T-cell (primary cell): ENCODE data around the gene FMO2. TPM values are rescaled to one million over a fixed set of nuclear protein-coding genes. Genes with fewer than 3 reads are reported as not detected.

Experiments used
- ATAC-seq, 4 experiments: fragments of 200-7000 bp in 3 of 4; fragments of 150-1000 bp in 1 of 4; cut with Tn5 transposase; replicated peaks in 1 of 4; 1 replicate in 3 of 4; 2 replicates in 1 of 4; pipeline ENCODE4 v1.10.0; 2021; ENCODE audit warnings: moderate library complexity in 3 of 4, mild to moderate bottlenecking in 2 of 4, moderate number of reproducible peaks in 1 of 4
- CTCF ChIA-PET, 2 donors: fragments of 300-600 bp; sonication (Branson Sonifier 250); formaldehyde crosslinking; loops; one replicate each; lab custom pipeline; 2022; ENCODE audit warnings: antibody characterized with exemption in 2 of 2; lab: Charles Lee
- POLR2A ChIA-PET, 2 donors: fragments of 300-600 bp; sonication (Branson Sonifier 250); formaldehyde crosslinking; loops; one replicate each; lab custom pipeline; 2022; ENCODE audit warnings: antibody characterized with exemption in 2 of 2; lab: Charles Lee
- DNase-seq, 35 experiments: peaks; one replicate each; pipeline versions ENCODE4 v3.0.0 to v3.0.0-alpha.2; 2013 to 2023
- H3K27ac ChIP-seq: one replicate; pipeline ENCODE4 v1.5.1; 2013; ENCODE audit warnings: low read length
- H3K27me3 ChIP-seq, 2 experiments: replicated peaks in 1 of 2; 1 replicate in 1 of 2; 2 replicates in 1 of 2; pipeline versions ENCODE4 v1.6.1 to v1.7.0; 2013; ENCODE audit warnings: low read length in 1 of 2, mixed read lengths in 1 of 2; ENCODE audit not compliant: control insufficient read depth in 2 of 2, insufficient read depth in 2 of 2; ENCODE audit errors: extremely low read depth in 1 of 2
- H3K36me3 ChIP-seq, 2 donors: 1 replicate in 1 of 2; 2 replicates in 1 of 2; pipeline versions ENCODE4 v1.6.1 to v1.7.0; 2013; ENCODE audit warnings: low read length in 1 of 2; ENCODE audit not compliant: control insufficient read depth in 2 of 2, insufficient read depth in 1 of 2; ENCODE audit errors: extremely low read depth in 1 of 2
- H3K4me1 ChIP-seq, 2 experiments: 1 replicate in 1 of 2; 2 replicates in 1 of 2; pipeline versions ENCODE4 v1.6.1 to v1.7.0; 2013; ENCODE audit warnings: low read length in 2 of 2, mixed read lengths in 1 of 2; ENCODE audit not compliant: insufficient read depth in 2 of 2, control insufficient read depth in 1 of 2; ENCODE audit errors: extremely low read depth in 1 of 2
- H3K4me3 ChIP-seq, 2 donors: 1 replicate in 1 of 2; 2 replicates in 1 of 2; pipeline versions ENCODE4 v1.5.1 to v1.7.0; 2013; ENCODE audit warnings: mild to moderate bottlenecking in 2 of 2, low read length in 1 of 2, moderate library complexity in 1 of 2; ENCODE audit not compliant: control insufficient read depth in 1 of 2; ENCODE audit errors: extremely low read depth in 1 of 2
- H3K9me3 ChIP-seq: 2 replicates; pipeline ENCODE4 v1.7.0; 2013
- H3K27ac Mint-ChIP-seq, 2 donors: one replicate each; pipeline ENCODE4 v1.8.0; 2020 to 2021; ENCODE audit warnings: mild to moderate bottlenecking in 2 of 2, mixed read lengths in 2 of 2
- H3K27me3 Mint-ChIP-seq, 2 donors: one replicate each; pipeline ENCODE4 v1.8.0; 2021 to 2022; ENCODE audit warnings: mixed read lengths in 2 of 2
- H3K36me3 Mint-ChIP-seq: one replicate; pipeline ENCODE4 v1.8.0; 2021; ENCODE audit warnings: mixed read lengths
- H3K4me1 Mint-ChIP-seq, 3 donors: one replicate each; pipeline ENCODE4 v1.8.0; 2020 to 2022; ENCODE audit warnings: mixed read lengths in 3 of 3, mild to moderate bottlenecking in 1 of 3
- H3K4me3 Mint-ChIP-seq, 3 donors: one replicate each; pipeline ENCODE4 v1.8.0; 2020 to 2022; ENCODE audit warnings: mild to moderate bottlenecking in 3 of 3, mixed read lengths in 3 of 3, moderate library complexity in 3 of 3
- H3K9me3 Mint-ChIP-seq, 3 donors: one replicate each; pipeline ENCODE4 v1.8.0; 2020 to 2022; ENCODE audit warnings: mixed read lengths in 3 of 3
- WGBS: methylation state at CpG from one replicate; pipeline ENCODE4 v1.1.5; 2013; ENCODE audit warnings: missing lambda C conversion rate; ENCODE audit not compliant: insufficient coverage; 5-methylcytosine and 5-hydroxymethylcytosine counted together
- total RNA-seq, 35 experiments: library from RNA in 6 of 35; stranded (reverse) in 6 of 35; fragments of 120-200 nt in 1 of 35; gene quantifications; one replicate each; pipeline versions ENCODE4 v1.2.1 to v1.2.4 and lab custom pipeline; 2013 to 2026

FMO2 gene
- total RNA-seq, 5 donors from 2014 or later (not counting 1 experiment from before 2014, with no cell fraction given) = 0.38 to 0.82 (median 0.70) TPM; not detected in 2

- Histone ChIP-seq H3K4me3 (no peak overlapping the region), H3K36me3 (no peaks in the 10 kb centered on the region), H3K4me1 (no peaks in the 10 kb centered on the region), H3K9me3 (no peaks in the 10 kb centered on the region), H3K27ac (no peak overlapping the region), H3K27me3 (no peaks in the 10 kb centered on the region)
- ChIA-PET CTCF (no interaction called here), POLR2A (no interaction called here)
- Mint-ChIP-seq H3K27me3 (peaks cover 0 to 9% of the 10 kb centered on the region in 2 donors), H3K9me3 (no peaks in the 10 kb centered on the region), H3K36me3 (no peaks in the 10 kb centered on the region), H3K4me1 (no peaks in the 10 kb centered on the region), H3K4me3 (no peak overlapping the region), H3K27ac (no peak overlapping the region)
- DNase-seq (no peak), ATAC-seq (no peak)
- WGBS = no CpG with 5 or more reads among the region's 3 CpGs
Measured at GRCh38 chr1:171158551-171158950, 26.5 kb upstream of the FMO2 start.

- Histone ChIP-seq H3K36me3 (no peaks in the 10 kb centered on the region), H3K27me3 (no peaks in the 10 kb centered on the region), H3K4me1 (no peaks in the 10 kb centered on the region), H3K27ac (no peak overlapping the region), H3K9me3 (no peaks in the 10 kb centered on the region), H3K4me3 (no peak overlapping the region)
- Mint-ChIP-seq H3K4me1 (no peaks in the 10 kb centered on the region), H3K27ac (no peak overlapping the region), H3K27me3 (peaks cover 0 to 9% of the 10 kb centered on the region in 2 donors), H3K9me3 (no peaks in the 10 kb centered on the region), H3K36me3 (no peaks in the 10 kb centered on the region), H3K4me3 (no peak overlapping the region)
- WGBS = no CpG with 5 or more reads among the region's 2 CpGs
- ChIA-PET POLR2A (no interaction called here), CTCF (no interaction called here)
- DNase-seq (no peak), ATAC-seq (no peak)
Measured at GRCh38 chr1:171159148-171159547, 26.0 kb upstream of the FMO2 start.

- H3K27ac Mint-ChIP-seq = no peak overlapping the region
- Histone ChIP-seq H3K27me3 (no peaks in the 10 kb centered on the region), H3K36me3 (no peaks in the 10 kb centered on the region), H3K9me3 (no peaks in the 10 kb centered on the region), H3K4me1 (no peaks in the 10 kb centered on the region), H3K27ac (no peak overlapping the region), H3K4me3 (no peak overlapping the region)
- ChIA-PET CTCF (no interaction called here), POLR2A (no interaction called here)
- H3K4me3 Mint-ChIP-seq = no peak overlapping the region
- no peaks in the 10 kb centered on the region for H3K9me3 Mint-ChIP-seq
- no peak for ATAC-seq
- no peaks in the 10 kb centered on the region for H3K36me3 Mint-ChIP-seq
- no peak for DNase-seq
- no peaks in the 10 kb centered on the region for H3K4me1 Mint-ChIP-seq
- H3K27me3 Mint-ChIP-seq = peaks cover 0 to 9% of the 10 kb centered on the region in 2 donors
- 52% methylated on average over 2 of the region's 3 CpGs for WGBS
Measured at GRCh38 chr1:171160211-171160610, 24.9 kb upstream of the FMO2 start.

GRCh38 chr1:171160639-171161354 is 24.3 kb upstream of the FMO2 start:
- no peak for ATAC-seq
- no peaks in the 10 kb centered on the region for H3K36me3 Mint-ChIP-seq
- no peaks in the 10 kb centered on the region for H3K9me3 Mint-ChIP-seq
- H3K4me1 Mint-ChIP-seq = no peaks in the 10 kb centered on the region
- no peak for DNase-seq
- Histone ChIP-seq H3K27me3 (no peaks in the 10 kb centered on the region), H3K27ac (no peak overlapping the region), H3K36me3 (no peaks in the 10 kb centered on the region), H3K4me3 (no peak overlapping the region), H3K9me3 (no peaks in the 10 kb centered on the region), H3K4me1 (no peaks in the 10 kb centered on the region)
- H3K27me3 Mint-ChIP-seq = peaks cover 0 to 9% of the 10 kb centered on the region in 2 donors
- WGBS = 60% methylated on average over 2 of the region's 4 CpGs
- ChIA-PET POLR2A (no interaction called here), CTCF (no interaction called here)
- no peak overlapping the region for H3K4me3 Mint-ChIP-seq
- no peak overlapping the region for H3K27ac Mint-ChIP-seq

- DNase-seq = no peak
- no peaks in the 10 kb centered on the region for H3K9me3 Mint-ChIP-seq
- CTCF ChIA-PET = no interaction called here
Measured at GRCh38 chr1:171161431-171161830, 23.7 kb upstream of the FMO2 start.

GRCh38 chr1:171166361-171166760 is 18.7 kb upstream of the FMO2 start:
- Histone ChIP-seq H3K27me3 (peaks cover 0 to 5% of the 10 kb centered on the region in 2 experiments), H3K4me1 (no peaks in the 10 kb centered on the region), H3K27ac (no peak overlapping the region), H3K9me3 (no peaks in the 10 kb centered on the region), H3K36me3 (no peaks in the 10 kb centered on the region), H3K4me3 (no peak overlapping the region)
- Mint-ChIP-seq H3K27ac (no peak overlapping the region), H3K27me3 (peaks cover 18% of the 10 kb centered on the region in 2 donors), H3K9me3 (no peaks in the 10 kb centered on the region), H3K4me3 (no peak overlapping the region), H3K4me1 (no peaks in the 10 kb centered on the region), H3K36me3 (no peaks in the 10 kb centered on the region)
- no CpG with 5 or more reads among the region's 2 CpGs for WGBS
- ATAC-seq = no peak
- ChIA-PET POLR2A (no interaction called here), CTCF (no interaction called here)
- no peak for DNase-seq

More at GRCh38 chr1:171161431-171161830, 23.7 kb upstream of the FMO2 start:
- Histone ChIP-seq H3K27me3 (no peaks in the 10 kb centered on the region), H3K9me3 (no peaks in the 10 kb centered on the region), H3K36me3 (no peaks in the 10 kb centered on the region), H3K27ac (no peak overlapping the region), H3K4me1 (no peaks in the 10 kb centered on the region), H3K4me3 (no peak overlapping the region)
- Mint-ChIP-seq H3K27me3 (peaks cover 0 to 9% of the 10 kb centered on the region in 2 donors), H3K4me3 (no peak overlapping the region), H3K27ac (no peak overlapping the region), H3K36me3 (no peaks in the 10 kb centered on the region), H3K4me1 (no peaks in the 10 kb centered on the region)
- POLR2A ChIA-PET = no interaction called here
- no peak for ATAC-seq
